Esophagus squamous epithelium (tissue), 5 donors: Measurements from ENCODE around the gene ULBP1. TPM values are rescaled to one million over a fixed set of nuclear protein-coding genes. Genes with fewer than 3 reads are reported as not detected.
"Not testable (repeated sequence)": the region's sequence is repeated elsewhere in the genome, so short reads cannot be mapped to it uniquely, and the experiment has no call there.

ENCODE experiments used
- DNase-seq: peaks from one replicate; lab custom pipeline; 2025; lab: John Stamatoyannopoulos, UW
- H3K27ac ChIP-seq, 4 donors: fragments of 200-600 bp; sonication (generic); one replicate each; pipeline ENCODE4 v1.5.1; 2016 to 2019; ENCODE audit warnings: mild to moderate bottlenecking in 1 of 4
- H3K27me3 ChIP-seq, 4 donors: fragments of 200-600 bp; sonication (generic); 1 replicate in 3 of 4; 2 replicates in 1 of 4; pipeline versions ENCODE4 v1.5.1 to v1.6.0; 2017 to 2021; ENCODE audit warnings: antibody characterized with exemption in 1 of 4
- H3K36me3 ChIP-seq, 3 donors: fragments of 200-600 bp; sonication (generic); one replicate each; pipeline ENCODE4 v1.5.1; 2016 to 2019
- H3K4me1 ChIP-seq, 3 donors: fragments of 200-600 bp; sonication (generic); one replicate each; pipeline ENCODE4 v1.5.1; 2017 to 2019
- H3K4me3 ChIP-seq, 4 donors: fragments of 200-600 bp; sonication (generic); 1 replicate in 3 of 4; 2 replicates in 1 of 4; pipeline ENCODE4 v1.5.1; 2016 to 2019; ENCODE audit warnings: mild to moderate bottlenecking in 2 of 4, moderate library complexity in 1 of 4
- H3K9me3 ChIP-seq, 3 donors: fragments of 200-600 bp; sonication (generic); one replicate each; pipeline ENCODE4 v1.5.1; 2016 to 2019
- POLR2A ChIP-seq, 4 donors: fragments of 450-650 bp; IDR thresholded peaks; one replicate each; pipeline ENCODE4 v1.6.1; 2017; ENCODE audit warnings: antibody characterized with exemption in 4 of 4, mild to moderate bottlenecking in 4 of 4, moderate library complexity in 3 of 4
- WGBS, 2 donors: methylation state at CpG; one replicate each; pipeline ENCODE4 v1.1.5; 2018; 5-methylcytosine and 5-hydroxymethylcytosine counted together
- intact Hi-C: fragments of 100-400 bp; cut with DNase I; formaldehyde crosslinking; loops from one replicate; pipeline ENCODE4 v1.15.0; 2022
- total RNA-seq, 4 donors: library from RNA; depleted of rRNA; stranded (reverse); fragments of >200 nt; gene quantifications; one replicate each; pipeline ENCODE4 v1.1.0, GENCODE V29; 2016
- TF ChIP-seq, protein P1 (sequence below), 6 experiments: fragments of 450-650 bp in 4 of 6; fragments of 200-600 bp in 2 of 6; sonication (generic) in 2 of 6; IDR thresholded peaks; one replicate each; pipeline ENCODE4 v1.5.1; 2016 to 2019; ENCODE audit warnings: antibody characterized with exemption in 6 of 6, mild to moderate bottlenecking in 4 of 6, moderate library complexity in 4 of 6
- donor health status: DM: yes; HTN: yes; CAD: no.

Gene ULBP1, protein sequence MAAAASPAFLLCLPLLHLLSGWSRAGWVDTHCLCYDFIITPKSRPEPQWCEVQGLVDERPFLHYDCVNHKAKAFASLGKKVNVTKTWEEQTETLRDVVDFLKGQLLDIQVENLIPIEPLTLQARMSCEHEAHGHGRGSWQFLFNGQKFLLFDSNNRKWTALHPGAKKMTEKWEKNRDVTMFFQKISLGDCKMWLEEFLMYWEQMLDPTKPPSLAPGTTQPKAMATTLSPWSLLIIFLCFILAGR
- under 1 TPM in 2 of 4 donors, not detected in 2; 0.26 to 0.27 TPM for total RNA-seq

DNA sequence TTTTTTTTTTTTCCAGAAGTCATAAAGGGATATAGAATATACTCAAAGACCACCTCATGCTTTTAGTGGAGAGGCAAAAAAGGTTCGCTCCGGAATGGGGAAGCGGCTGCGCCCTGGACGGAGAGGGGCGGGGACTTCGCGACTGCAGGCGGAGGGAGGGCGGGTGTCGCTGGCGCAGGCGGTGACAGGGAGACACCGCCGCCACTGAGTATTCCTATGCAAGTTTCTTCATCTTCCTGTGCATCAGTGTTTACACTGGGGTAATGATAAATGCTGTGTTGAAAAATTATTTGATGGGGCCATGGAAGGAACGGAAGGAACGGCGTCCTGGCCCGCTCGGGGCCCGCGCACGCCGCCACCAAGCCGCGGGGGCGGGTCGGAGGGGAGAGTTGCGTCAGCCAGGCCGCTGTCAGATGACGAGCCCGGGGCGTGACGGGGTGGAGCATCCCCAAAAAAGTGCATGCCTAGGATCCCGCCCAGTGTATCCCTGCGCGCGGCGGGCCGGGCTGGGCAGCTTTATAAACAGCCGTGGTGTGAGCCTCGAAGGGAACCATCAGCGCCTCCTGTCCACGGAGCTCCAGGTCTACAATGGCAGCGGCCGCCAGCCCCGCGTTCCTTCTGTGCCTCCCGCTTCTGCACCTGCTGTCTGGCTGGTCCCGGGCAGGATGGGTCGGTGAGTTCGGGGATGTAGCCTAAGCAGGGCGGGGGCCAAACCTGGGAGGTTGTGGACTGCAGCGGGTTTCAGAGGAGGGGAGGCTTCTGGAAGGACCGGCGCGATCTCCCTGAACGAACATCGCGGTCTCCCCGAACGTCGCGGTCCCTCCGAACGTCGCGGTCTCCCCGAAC, at the start of gene ULBP1:
TSS of gene ULBP1 (plus strand) at position 482 of the 846 bp plus-strand sequence. CDS start at position 589, 107 bp downstream.
- Histone ChIP-seq H3K4me3 (peak within 1 kb of the TSS; percentile 35 to 71 (median 50)), H3K36me3 (no peaks in the 10 kb centered on the region), H3K9me3 (no peaks in the 10 kb centered on the region), H3K27ac (peak within 1 kb of the TSS in 2 of 4 donors; percentile 27 to 36), H3K4me1 (peaks cover 22 to 28% (median 24%) of the 10 kb centered on the region in 3 donors), H3K27me3 (peaks cover 10 to 100% (median 18%) of the 10 kb centered on the region in 4 donors)
- peak in 1 of 4 donors; percentile 50 for TF ChIP-seq POLR2A (IDR thresholded peaks at IDR 0.05)
- TF ChIP-seq, protein P1, sequence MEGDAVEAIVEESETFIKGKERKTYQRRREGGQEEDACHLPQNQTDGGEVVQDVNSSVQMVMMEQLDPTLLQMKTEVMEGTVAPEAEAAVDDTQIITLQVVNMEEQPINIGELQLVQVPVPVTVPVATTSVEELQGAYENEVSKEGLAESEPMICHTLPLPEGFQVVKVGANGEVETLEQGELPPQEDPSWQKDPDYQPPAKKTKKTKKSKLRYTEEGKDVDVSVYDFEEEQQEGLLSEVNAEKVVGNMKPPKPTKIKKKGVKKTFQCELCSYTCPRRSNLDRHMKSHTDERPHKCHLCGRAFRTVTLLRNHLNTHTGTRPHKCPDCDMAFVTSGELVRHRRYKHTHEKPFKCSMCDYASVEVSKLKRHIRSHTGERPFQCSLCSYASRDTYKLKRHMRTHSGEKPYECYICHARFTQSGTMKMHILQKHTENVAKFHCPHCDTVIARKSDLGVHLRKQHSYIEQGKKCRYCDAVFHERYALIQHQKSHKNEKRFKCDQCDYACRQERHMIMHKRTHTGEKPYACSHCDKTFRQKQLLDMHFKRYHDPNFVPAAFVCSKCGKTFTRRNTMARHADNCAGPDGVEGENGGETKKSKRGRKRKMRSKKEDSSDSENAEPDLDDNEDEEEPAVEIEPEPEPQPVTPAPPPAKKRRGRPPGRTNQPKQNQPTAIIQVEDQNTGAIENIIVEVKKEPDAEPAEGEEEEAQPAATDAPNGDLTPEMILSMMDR (IDR thresholded peaks at IDR 0.05) = no peak
- peak; percentile 48 for DNase-seq
- intact Hi-C loops = no loop called here
- WGBS, 2 donors = 0% methylated on average over 27 to 33 of the region's 69 CpGs

DNA sequence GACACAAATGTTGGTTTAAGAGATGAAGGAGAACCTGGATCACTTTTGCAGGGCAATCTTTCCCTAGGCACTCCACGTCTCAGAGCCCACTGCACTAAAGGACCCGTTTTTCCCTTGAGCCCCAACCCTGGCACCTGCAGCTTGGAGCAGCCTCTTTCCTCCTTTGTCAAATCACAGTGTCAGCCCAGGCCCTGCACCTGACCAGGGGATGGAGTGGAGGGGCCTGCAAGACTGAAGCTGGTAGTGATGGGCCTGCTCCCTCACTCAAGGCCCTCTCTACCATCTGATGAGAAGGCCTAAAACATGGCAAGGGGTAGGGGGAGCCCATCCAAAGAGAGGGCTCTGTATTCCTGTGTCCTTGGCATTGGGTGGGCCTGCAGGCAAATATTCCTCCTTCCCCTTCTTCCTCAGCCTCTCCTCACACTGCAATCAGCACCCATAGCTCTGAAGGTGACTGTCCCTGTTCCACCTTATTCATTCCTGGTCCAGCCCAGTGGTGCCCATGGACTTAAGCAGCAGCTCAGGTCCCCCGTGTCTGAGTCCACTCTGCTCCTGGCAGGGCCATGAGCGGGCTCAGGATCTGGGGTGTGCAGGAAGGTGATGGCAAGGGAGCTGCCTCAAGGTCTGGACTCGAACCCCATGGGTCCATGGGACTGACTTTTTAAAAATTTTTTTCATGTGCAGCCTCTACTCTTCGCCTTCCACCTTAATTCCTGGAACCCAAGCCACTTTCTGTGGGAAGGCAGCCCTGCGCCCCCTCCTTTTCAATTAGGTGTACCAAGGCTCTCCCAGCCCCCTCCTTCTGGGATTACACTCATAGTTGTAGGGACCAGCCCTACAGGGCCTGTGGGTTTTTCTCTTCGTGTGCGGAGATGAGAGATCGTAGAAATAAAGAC, 47.5 kb upstream of the ULBP1 start:
- DNase-seq = no peak
- Histone ChIP-seq H3K4me1 (peaks cover 0 to 13% (median 6%) of the 10 kb centered on the region in 3 donors), H3K9me3 (no peaks in the 10 kb centered on the region), H3K27ac (no peak overlapping the region), H3K27me3 (no peaks in the 10 kb centered on the region), H3K36me3 (peaks cover 0 to 11% (median 0%) of the 10 kb centered on the region in 3 donors), H3K4me3 (no peak overlapping the region)
- intact Hi-C loops = no loop called here
- WGBS, 2 donors = 89 to 98% methylated on average over 6 to 10 of the region's 10 CpGs
- TF ChIP-seq, protein P1 (IDR thresholded peaks at IDR 0.05) = no peak
- TF ChIP-seq POLR2A (IDR thresholded peaks at IDR 0.05) = no peak

DNA sequence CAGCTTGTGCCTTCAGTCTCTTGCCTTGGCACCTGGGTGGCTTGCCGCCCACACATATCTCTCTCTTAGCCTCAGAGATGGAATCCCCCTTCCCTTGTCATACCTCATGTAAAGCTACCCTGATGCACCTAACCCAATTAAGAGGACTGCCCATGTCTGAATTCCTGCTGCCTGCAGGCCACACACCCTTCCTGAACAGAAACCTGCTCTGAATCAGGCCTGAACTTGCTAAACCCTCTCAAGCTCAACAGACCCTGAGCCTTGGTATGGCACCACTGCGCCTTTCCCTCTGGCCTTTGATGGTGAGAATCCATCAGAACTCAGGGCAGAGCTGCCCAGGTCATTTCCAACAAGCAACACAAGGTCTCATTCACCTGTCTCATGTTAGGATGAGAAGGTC, 46.1 kb upstream of the ULBP1 start:
- Histone ChIP-seq H3K4me1 (peaks cover 5 to 22% (median 12%) of the 10 kb centered on the region in 3 donors), H3K4me3 (no peak overlapping the region), H3K27me3 (peaks cover 0 to 8% (median 0%) of the 10 kb centered on the region in 4 donors), H3K27ac (no peak overlapping the region), H3K9me3 (no peaks in the 10 kb centered on the region), H3K36me3 (peaks cover 0 to 11% (median 0%) of the 10 kb centered on the region in 3 donors)
- no peak for DNase-seq
- WGBS, 2 donors = 48 to 82% methylated on average over 2 of the region's 2 CpGs
- TF ChIP-seq, protein P1 (IDR thresholded peaks at IDR 0.05) = no peak
- TF ChIP-seq POLR2A (IDR thresholded peaks at IDR 0.05) = no peak
- intact Hi-C loops = no loop called here

DNA sequence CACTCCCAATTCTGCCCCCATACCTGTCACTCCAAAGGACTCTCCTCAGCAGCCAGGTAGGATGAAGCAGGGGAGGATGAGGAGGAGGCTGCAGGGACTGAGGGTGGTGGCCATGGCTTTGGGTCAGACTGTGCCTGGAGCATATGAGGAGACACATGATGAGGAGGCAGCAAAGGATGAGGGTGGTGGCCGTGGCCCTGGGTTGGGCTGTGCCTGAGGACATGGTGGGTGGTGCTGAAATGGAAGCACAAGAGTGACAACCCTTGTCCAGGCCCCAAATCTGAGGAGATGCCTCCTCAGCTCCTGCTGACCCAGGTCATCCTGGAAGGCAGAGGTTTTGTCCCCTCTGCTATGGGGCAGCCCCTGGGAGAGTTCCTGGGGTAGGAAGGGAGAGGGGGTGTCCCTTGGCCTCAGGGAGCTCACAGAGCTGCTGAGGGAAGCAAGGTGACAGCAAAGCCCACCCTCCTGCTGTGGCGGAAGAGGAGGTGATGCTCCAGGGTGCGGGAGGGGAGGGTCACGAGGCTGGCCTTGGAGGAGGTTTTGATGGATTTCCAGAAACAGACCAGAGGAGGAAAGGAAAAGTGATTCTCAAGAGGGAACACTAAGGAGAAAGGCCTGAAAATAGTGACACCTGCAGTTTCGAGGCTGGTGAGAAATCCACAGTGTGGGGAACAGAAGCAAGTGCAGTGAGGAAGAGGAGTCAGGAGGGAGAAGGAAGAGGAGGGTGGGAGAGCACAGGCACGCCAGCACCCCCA, 45.4 kb upstream of the ULBP1 start:
- TF ChIP-seq POLR2A (IDR thresholded peaks at IDR 0.05) = no peak
- TF ChIP-seq, protein P1 (IDR thresholded peaks at IDR 0.05) = no peak
- 77 to 79% methylated on average over 5 to 6 of the region's 6 CpGs for whole genome bisulfite sequencing, 2 donors
- no peak overlapping the region for H3K27ac ChIP-seq
- no peak for DNase-seq
- H3K36me3 ChIP-seq = peaks cover 0 to 11% (median 0%) of the 10 kb centered on the region in 3 donors
- no peak overlapping the region for H3K4me3 ChIP-seq
- H3K27me3 ChIP-seq = peaks cover 0 to 10% (median 0%) of the 10 kb centered on the region in 4 donors
- intact Hi-C loops = no loop called here
- peaks cover 7 to 29% (median 15%) of the 10 kb centered on the region in 3 donors for H3K4me1 ChIP-seq
- H3K9me3 ChIP-seq = no peaks in the 10 kb centered on the region

DNA sequence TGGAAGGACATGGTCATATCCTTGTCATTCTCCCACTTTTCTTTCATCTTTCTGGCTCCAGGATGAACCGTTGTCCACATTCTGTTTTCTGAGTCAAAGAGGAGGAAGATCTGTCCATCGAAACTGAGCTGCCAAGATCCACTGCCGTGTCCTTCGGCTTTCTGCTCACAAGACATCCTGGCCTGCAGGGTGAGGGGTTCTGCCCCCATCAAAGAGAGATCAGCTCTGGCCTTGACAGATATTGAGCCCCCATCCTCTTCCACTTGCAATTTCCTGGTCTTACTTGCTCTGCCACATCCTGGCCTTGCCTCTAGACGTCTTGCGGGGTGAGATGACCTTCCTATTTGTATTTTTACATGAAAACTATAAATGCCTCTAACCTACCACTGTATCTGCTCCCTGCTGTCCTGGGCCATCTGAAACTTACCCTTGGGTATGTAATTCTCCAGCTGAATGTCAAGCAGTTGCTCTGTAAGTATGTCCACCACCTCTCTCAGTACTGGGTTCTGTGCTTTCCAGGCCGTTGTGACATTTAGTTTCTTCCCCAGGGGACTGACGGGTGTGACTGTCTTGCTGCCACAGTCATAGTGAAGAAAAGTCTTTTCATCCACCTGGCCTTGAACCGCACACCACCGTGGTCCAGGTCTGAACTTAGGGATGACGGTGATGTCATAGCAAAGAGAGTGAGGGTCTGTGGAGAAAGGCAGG, 44.5 kb upstream of the ULBP1 start:
- DNase-seq, H3K9me3 ChIP-seq, H3K27me3 ChIP-seq, intact Hi-C loops, H3K27ac ChIP-seq, H3K4me3 ChIP-seq: not testable (repeated sequence)
- WGBS, 2 donors = 75 to 92% methylated on average over 4 to 7 of the region's 11 CpGs
- Histone ChIP-seq H3K36me3 (peaks cover 0 to 11% (median 0%) of the 10 kb centered on the region in 3 donors), H3K4me1 (peaks cover 7 to 35% (median 19%) of the 10 kb centered on the region in 3 donors)
